IPS-11a (cell line): ENCODE measurements around the gene OLIG1.

Experiments used
- H3K4me3 ChIP-seq: one replicate; pipeline ENCODE4 v1.5.1; 2013; ENCODE audit warnings: low read depth, low read length, control low read depth

The OLIG1 gene

DNA sequence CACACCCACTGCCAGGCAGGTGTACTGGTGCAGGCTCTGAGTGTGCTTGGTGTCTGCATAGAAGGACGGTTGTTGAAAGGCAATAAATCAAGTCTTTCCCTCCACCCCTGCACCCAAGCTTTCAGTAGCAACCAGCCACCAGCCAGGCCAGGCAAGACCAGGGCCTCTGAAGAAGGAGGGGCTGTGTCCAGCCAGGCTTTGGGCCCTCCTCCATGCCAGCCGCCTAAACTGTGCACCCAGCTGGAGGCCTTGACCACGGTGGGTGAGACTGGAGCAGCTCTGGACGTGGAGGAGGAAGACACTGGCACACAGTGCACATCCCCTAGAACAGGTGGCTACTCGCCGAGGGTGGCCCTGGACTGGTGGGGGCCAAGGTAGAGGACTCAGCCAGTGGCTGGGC is 39.3 kb upstream of the OLIG1 start:
- no peak overlapping the region for H3K4me3 ChIP-seq

DNA sequence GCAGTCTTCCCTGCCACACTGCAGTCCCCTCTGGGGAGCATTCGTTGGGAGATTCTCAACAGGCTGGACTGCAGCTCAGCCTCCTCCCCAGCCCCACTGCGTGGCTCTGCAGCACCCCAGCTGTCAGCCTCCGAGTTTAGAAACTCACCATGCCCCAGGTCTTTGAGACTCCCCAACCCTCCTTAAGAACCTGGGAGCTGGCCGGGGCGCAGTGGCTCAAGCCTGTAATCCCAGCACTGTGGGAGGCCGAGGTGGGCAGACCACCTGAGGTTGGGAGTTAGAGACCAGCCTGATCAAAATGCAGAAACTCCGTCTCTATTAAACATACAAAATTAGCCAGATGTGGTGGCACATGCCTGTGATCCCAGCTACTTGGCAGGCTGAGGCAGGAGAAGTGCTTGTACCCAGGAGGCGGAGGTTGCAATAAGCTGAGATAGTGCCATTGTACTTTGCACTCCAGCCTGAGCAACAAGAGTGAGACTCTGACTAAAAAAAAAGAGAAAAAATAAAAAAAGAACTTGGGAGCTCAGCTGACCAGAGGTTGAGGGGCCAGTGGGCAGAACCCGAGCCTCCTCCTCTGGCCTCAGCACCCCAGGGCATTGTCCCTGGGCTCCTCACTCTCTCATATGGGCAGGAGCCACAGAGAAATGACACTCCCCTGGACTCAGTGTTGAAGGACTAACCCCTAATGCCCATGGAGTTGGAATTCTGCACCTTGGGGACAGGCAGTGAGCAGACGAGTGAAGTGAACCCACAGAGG is 38.6 kb upstream of the OLIG1 start:
- H3K4me3 ChIP-seq = no peak overlapping the region

DNA sequence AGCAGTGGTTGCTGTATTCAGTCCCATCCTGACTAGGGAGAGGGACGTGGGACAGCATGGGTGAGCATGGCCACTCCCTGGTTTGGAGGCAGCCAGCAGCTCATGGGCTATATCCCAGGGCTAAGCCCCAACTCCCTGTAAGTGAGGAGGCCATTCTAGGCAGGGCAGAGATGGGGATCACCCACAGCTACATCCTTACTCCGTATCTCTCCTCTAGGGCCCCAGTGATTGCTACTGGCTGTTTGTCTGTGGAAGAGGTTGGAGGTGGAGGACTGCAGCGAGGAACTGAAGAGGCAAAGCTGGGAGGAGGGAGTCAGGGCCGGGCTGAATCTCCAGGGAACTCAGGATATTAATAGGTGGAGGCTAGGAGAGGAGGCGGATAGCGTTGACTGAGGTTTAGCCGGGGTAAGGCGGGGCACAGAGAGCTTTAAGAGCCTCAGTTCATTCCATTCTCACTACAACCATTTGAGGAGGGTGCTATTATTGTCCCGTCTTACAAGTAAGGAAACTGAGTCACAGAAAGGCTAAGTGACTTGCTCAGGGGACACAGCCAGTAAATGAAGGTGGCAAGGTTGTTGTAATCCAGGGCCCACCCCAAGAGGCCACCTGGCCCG is 37.4 kb upstream of the OLIG1 start:
- no peak overlapping the region for H3K4me3 ChIP-seq

DNA sequence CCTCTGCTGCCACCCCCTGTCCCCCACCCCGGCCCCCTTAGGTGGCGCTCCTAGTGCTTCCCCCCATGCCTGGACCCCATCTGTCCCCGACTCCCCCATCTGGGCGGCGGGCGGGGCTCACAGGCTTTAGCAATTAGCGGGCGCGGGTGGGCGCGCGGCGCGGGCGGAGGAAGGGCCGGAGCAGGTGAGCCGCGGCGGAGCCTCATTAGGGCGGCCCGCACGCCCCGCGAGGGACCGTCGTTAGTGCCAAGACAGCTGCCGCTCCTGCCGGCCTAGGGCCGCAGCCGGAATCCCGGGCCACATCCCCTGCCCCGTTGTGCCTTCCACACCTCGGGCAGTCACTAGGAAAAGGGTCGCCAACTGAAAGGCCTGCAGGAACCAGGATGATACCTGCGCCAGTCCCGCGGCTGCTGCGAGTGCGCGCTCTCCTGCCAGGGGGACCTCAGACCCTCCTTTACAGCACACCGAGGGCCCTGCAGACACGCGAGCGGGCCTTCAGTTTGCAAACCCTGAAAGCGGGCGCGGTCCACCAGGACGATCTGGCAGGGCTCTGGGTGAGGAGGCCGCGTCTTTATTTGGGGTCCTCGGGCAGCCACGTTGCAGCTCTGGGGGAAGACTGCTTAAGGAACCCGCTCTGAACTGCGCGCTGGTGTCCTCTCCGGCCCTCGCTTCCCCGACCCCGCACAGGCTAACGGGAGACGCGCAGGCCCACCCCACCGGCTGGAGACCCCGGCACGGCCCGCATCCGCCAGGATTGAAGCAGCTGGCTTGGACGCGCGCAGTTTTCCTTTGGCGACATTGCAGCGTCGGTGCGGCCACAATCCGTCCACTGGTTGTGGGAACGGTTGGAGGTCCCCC is 36.6 kb upstream of the OLIG1 start:
- H3K4me3 ChIP-seq = no peak overlapping the region

DNA sequence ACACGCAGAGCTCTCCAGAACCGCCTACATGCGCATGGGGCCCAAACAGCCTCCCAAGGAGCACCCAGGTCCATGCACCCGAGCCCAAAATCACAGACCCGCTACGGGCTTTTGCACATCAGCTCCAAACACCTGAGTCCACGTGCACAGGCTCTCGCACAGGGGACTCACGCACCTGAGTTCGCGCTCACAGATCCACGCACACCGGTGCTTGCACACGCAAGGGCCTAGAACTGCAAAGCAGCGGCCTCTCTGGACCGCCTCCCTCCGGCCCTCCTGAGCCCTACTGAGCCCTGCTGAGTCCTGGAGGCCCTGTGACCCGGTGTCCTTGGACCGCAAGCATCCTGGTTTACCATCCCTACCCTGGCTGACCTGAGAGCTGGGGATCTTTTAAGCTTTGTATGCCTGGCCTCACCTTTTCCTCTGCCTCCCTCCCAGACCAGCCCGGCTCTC is 36.0 kb upstream of the OLIG1 start:
- H3K4me3 ChIP-seq = no peak overlapping the region

DNA sequence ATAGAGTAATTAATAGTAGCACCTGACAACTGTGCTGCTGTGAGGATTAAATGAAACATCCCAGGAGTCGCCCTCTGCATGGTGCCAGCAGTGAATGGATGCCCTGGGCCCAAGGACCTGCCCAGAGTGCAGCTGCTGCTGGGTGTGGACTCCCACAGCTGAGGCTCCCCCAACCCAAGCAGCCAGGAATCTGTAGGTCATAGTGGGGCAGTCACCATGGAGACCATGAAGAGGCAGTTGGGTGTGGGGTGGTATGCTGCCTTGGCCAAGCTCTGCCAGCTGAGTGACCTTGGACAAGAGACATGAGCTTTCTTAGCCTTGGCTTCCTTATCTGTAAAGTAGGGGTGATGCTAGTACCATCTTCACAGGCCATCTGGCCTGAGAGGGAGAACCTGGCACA is 34.8 kb upstream of the OLIG1 start:
- no peak overlapping the region for H3K4me3 ChIP-seq

DNA sequence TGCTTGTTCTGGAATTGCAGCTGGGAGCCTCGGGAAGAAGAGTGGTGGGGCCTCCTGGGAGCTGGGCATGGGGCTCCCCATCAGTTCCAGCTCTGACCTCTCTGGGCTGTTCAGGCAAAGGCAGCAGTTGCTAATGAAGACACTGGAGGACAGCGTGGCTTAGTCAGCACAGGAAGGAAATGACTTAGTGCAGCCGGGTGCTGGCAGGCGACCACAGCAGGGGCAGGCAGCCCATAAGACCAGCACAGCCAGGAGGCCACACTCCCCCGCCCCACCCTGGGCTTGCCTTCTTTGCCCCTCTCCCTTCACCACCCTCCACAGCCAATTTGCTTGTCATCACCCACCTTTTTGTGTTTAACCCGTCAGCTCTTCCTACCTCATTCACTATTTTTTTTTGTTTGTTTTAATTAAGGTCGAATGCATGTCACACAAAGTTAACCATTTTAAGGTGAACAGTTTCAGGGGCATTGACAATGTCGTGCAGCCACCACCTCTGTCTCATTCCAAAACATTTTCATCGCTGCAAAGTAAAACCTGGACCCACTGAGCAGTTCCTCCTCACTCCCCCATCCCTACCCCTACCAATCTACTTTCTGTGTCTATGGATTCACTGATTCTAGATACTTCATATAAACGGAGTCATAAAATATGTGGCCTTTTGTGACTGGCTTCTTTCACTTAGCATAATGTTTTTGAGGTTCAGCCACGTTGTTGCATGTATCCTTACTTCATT is 33.3 kb upstream of the OLIG1 start:
- no peak overlapping the region for H3K4me3 ChIP-seq

DNA sequence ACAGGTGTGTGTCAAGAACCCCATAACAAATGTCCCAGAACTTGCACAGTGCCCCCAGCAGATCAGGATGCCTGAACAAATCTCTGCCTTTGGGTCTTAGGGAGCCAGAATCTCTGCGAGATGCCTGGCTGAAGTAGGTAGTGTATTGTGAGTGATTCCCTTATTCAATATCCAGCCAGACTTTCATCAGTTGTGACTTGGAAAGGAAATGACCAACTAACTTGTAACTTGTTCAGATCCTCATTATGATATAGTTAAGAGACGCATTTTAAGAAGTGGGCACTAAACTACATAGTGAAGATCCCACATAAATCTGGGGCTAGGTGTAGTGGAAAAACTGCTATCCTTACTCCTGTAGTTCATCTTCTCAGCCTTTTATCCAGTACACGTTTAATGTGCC is 32.4 kb upstream of the OLIG1 start:
- H3K4me3 ChIP-seq = no peak overlapping the region

DNA sequence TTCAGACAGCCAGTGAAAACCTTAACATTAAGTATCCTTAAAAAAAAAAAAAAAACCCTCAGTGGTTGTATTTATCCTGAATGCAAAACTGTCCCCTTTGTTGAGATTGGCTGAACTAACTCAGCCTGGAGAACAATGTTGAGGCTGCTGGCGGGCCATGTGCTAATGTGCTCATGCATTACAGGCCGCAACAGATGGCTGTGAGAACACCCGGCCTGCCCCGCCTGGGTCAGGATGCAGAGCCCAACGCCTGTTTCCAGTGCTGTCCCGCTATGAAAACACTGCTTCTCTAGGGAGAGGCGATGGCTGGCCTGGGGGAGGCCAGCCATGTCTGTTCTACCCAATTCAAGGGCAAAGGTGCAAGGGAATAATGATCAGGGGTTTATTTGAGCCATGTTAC is 30.4 kb upstream of the OLIG1 start:
- no peak overlapping the region for H3K4me3 ChIP-seq

DNA sequence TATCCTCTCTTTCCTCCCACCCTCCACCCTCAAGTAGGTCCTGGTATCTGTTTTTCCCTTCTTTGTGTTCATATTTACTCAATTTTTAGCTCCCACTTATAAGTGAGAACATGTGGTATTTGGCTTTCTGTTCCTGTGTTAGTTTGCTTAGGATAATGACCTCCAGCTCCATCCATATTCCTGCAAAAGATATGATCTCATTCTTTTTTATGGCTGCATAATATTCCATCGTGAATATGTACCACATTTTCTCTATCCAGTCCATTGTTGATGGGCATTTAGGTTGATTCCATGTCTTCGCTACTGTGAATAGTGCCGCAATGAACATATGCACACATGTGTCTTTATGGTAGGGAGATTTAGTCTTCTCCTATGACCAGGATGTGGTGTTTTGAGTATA is 29.7 kb upstream of the OLIG1 start:
- no peak overlapping the region for H3K4me3 ChIP-seq

DNA sequence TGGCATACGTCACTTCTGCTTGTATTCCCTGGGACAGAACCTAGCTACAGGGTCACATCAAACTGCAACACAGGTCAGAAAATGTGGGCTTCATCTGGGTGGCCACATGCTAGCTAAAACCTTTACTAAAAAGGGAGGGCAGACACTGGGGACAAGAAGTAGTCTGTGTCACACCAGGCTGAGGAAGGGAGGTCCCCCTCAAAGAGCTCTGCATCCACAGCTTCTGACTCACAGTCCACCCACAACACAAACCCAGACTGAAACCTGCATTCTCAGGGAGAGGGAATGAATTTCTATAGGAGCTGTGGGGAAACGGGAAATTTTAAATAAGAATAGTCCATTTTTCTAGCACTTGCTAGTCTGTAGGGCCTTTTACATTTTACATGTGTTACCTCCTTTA is 28.0 kb upstream of the OLIG1 start:
- no peak overlapping the region for H3K4me3 ChIP-seq

DNA sequence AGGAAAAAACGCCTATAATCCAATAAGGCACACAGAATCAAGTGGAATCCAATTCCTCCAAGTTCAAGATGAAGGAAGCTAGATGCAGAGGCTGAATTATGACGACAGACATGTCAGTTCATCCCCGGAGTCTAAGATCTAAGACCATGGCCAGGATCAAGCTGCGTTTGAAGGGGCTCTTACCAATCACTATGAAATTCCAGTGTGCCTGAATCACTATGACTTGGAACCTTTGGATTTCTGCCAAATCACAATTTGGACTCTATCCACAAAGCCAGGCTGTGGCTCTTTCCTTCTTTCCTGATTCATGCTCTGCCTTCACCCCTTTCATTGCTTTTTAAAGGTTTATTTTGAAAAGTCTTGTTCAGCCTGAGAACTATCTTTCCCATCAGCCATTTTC is 27.1 kb upstream of the OLIG1 start:
- H3K4me3 ChIP-seq = no peak overlapping the region

DNA sequence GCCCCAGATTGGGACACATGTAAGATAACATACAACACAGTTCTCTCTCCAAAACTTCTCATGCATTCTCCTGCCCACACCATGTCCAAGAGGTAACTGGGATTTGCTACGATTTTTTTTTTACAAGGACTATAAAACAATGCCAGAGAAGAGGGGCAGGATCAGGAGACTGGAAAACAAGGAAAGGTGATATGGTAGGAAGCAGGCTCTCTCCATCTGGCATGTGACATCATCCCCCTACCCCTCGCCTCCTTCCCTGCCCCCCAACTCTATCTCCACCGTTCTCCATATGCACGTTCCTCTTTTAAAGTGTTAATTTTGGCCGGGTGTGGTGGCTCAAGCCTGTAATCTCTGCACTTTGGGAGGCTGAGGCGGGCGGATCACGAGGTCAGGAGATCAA is 23.5 kb upstream of the OLIG1 start:
- H3K4me3 ChIP-seq = no peak overlapping the region

DNA sequence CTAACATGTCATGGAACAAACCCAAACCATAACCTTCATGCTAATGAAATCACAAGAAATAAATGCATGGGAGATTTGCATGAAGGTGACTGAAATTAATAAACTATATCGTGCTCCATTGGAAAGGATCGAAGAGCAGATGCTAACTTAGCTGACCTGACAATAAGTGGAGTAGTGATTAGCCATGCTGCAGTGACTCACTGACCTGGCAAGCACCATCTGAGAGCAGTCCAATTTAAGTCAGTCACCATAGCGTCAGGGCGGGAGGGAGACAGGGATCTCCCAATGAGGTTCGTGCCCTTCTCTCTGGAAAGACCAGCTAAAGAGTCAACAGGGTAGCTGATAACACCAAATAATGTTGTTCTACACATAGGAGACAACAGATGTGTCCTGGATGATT is 22.7 kb upstream of the OLIG1 start:
- H3K4me3 ChIP-seq = no peak overlapping the region

DNA sequence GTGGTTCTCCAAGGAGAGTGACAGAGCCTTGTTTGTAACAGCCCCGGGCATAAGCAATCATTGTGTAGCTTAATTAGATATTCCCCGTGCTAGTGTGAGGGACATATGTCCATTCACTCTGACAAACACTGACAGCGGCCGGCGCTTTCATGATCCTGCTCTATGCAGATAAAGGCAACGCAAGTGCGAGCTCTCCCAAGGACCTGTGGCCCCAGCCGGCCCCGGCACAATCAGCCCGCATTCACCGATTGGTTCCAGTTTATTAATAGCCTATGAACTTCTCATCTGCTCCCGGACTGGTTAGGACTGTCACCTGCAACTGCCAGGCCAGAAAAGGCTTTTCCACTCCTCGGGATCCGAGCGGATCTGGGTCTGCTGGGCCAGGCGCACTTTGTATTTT is 18.0 kb upstream of the OLIG1 start:
- H3K4me3 ChIP-seq = no peak overlapping the region

DNA sequence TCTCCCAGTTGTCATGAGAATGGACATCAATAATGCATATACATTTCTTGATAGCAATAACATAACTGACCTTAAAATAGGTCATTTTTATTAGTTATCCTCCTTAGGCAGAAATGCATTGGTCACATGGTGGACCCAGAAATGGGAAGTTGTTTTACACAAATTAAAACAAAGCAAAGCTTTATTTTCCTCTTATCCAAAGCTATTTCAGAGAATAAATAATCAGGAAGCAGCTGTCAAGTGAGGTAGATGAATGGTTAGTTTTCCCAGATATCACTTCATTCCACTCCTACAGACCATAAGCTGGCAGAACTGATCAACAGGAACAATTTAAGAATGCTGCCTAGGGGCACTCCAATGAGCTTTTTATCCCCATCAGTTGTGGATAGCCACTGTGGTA is 16.0 kb upstream of the OLIG1 start:
- H3K4me3 ChIP-seq = no peak overlapping the region

DNA sequence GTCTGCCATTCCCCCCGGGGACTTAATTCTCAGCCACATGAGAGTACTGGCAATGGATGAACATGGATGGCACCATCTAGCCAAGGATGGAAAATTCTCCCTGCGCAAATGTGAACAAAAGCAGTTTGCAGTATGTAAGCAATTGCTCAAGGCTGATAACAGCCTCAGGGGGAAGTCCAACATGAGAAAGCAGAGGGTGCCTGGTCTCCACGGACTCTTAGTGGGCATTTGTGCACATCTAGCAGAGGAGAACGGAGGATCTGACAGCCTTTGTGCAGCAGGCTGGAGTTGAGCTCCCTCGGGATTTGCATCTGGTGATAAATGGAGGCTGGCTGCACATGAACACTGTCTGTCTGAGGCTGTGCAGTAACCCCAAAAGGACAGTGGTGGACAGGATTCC is 13.9 kb upstream of the OLIG1 start:
- no peak overlapping the region for H3K4me3 ChIP-seq

DNA sequence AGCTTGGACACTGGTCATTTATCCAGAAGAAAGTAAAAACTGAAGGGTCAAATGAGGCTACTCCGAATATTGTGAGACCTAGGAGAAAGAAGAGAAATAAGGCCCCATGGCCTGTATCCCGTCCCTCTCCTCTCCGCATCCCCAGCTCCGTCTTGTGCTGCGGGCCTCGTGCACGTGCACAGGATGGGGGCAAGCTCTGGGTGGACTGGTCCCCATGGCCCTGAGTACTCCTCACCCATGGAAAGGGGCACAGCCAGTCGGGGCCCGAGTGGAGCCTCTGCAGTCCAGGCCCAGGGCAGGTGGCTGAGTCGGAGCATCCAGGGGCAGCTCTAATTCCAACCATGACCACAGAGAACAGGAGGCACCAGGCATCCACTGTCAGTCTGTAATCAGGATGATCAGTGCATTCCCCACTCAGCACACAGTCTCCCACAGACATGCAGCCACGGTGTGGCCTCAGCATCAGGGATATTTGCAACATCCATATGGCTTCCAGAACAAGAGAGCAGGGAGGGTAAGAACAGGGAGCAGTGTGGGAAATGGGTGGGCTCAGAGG is 12.5 kb upstream of the OLIG1 start:
- H3K4me3 ChIP-seq = no peak overlapping the region

DNA sequence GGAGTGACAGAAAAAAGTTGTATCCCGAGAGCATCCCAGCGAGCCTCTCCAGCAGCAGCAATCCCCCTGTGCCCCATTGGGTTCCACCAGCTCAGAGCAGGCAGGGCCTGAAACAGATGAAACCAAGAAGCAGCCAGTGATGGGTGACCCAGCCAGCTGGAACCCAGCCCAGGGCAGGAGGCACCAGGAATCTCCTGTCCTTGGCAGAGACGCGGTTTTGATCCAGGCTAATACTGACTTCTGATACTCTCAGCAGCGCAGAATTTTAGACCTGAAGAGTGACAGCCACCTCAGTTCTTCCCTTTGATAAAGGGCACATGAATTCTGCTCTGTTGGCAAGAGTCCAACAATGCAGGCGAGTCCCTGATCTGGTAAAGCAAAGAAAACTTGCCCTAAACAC is 11.4 kb upstream of the OLIG1 start:
- no peak overlapping the region for H3K4me3 ChIP-seq

DNA sequence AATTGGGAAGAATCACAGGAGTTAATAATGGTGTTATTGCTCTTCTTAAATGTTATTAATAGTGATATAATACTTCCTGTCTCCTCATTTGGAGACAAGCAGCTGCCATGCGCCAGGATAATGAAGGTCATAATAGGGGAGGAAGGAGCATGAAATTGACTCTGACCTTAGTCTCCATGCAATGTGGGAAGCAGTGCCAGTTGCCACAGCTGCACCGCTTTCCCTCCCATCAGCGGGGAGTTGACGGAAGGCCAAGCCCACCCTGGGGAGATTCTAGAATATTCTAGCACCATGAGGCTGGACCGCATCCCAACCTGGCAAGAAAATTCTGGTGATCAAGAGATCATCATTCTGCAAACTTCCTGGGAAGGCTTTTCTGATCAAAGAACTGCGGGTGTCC is 11.0 kb upstream of the OLIG1 start:
- no peak overlapping the region for H3K4me3 ChIP-seq

DNA sequence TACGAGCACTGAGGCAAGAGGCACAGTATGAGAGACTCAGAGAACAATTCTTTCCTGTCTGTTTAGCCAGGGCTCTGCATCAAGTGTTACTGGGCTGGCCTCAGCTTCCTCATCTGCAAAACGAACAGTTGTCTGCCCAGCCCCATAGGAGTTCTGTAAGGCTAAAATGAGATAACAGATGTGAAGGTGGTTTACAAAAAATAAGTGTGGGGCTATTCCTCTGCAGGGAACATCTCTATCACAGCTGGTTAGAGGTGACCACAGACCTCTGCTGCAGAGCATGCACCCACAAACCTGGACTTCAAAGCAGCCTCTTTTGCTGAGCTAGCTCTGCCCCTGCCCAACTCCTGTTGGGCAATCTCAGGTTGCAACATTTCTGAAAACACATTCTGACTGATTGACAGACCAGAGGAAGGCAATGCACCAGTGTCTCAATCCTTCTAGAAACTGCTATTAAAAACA is 10.5 kb upstream of the OLIG1 start:
- H3K4me3 ChIP-seq = no peak overlapping the region
